HepG2 (cell line): ENCODE measurements around the gene RNF5. TPM values are rescaled to one million over a fixed set of nuclear protein-coding genes. Genes with fewer than 3 reads are reported as not detected.

Experiments
- ATAC-seq: fragments of 200-7000 bp; cut with Tn5 transposase; 3 replicates; pipeline ENCODE4 v1.9.1; 2020; ENCODE audit warnings: mild to moderate bottlenecking, moderate library complexity
- BruUV-seq: library from RNA; stranded (reverse); fragments of 400-500 nt; replicated peaks from 2 replicates; lab custom pipeline; 2021; lab: Mats Ljungman, UMichigan
- CTCF ChIA-PET: fragments of 300-600 bp; formaldehyde crosslinking; extraction: SDS; loops from one replicate; lab custom pipeline; 2021; ENCODE audit warnings: low total read pairs, inconsistent platforms, low intra/inter-chr PET ratio; lab: Yijun Ruan, JAX
- POLR2A ChIA-PET: fragments of 350-600 bp; sonication (Branson Sonifier 250); formaldehyde crosslinking; loops from one replicate; lab custom pipeline; 2020; ENCODE audit warnings: antibody characterized with exemption, inconsistent platforms; lab: Yijun Ruan, JAX
- DNase-seq: peaks from one replicate; pipeline ENCODE4 v3.0.0-alpha.2; 2015; ENCODE audit warnings: low spot score
- FAIRE-seq: peaks from 3 replicates; lab custom pipeline; 2011; peaks lifted over from hg19 to GRCh38; lab: Jason Lieb, UNC
- H2AFZ ChIP-seq: one replicate; pipeline ENCODE4 v1.6.1; 2011; ENCODE audit warnings: low read length, inconsistent platforms
- H3K27ac ChIP-seq: fragments of 300-600 bp; 3 replicates; pipeline ENCODE4 v1.8.0; 2011; ENCODE audit warnings: mixed run types, mild to moderate bottlenecking, mixed read lengths, low read length, inconsistent platforms; ENCODE audit not compliant: insufficient read depth; ENCODE audit errors: extremely low read length
- H3K27me3 ChIP-seq, 2 experiments: fragments of 200-600 bp in 1 of 2; 2 replicates in 1 of 2; 3 replicates in 1 of 2; pipeline versions ENCODE4 v1.6.0 to v1.8.0; 2011; ENCODE audit warnings: low read length in 2 of 2, mild to moderate bottlenecking in 2 of 2, moderate library complexity in 2 of 2, inconsistent platforms in 1 of 2; ENCODE audit not compliant: insufficient read depth in 2 of 2, control insufficient read depth in 1 of 2
- H3K36me3 ChIP-seq, 2 experiments: fragments of 200-600 bp in 1 of 2; replicated peaks in 1 of 2; 2 replicates in 1 of 2; 3 replicates in 1 of 2; pipeline versions ENCODE4 v1.5.1 to v1.8.0; 2011; ENCODE audit warnings: low read length in 2 of 2, inconsistent platforms in 1 of 2; ENCODE audit not compliant: insufficient read depth in 2 of 2, control insufficient read depth in 1 of 2
- H3K4me1 ChIP-seq: 2 replicates; pipeline ENCODE4 v1.5.1; 2012; ENCODE audit warnings: low read length, inconsistent platforms; ENCODE audit not compliant: insufficient read depth
- H3K4me2 ChIP-seq: 2 replicates; pipeline ENCODE4 v1.6.0; 2011; ENCODE audit warnings: low read depth, low read length, inconsistent platforms
- H3K4me3 ChIP-seq, 3 experiments: fragments of 200-600 bp in 1 of 3; sonication (generic), shearing (Covaris generic) in 1 of 3; replicated peaks in 1 of 3; 2 replicates each; pipeline ENCODE4 v1.5.1; 2011 to 2016; ENCODE audit warnings: low read length in 3 of 3, inconsistent platforms in 2 of 3, low read depth in 2 of 3, mild to moderate bottlenecking in 2 of 3, control low read depth in 1 of 3, mixed read lengths in 1 of 3; ENCODE audit not compliant: insufficient read depth in 1 of 3
- H3K79me2 ChIP-seq: one replicate; pipeline ENCODE4 v1.6.1; 2011; ENCODE audit warnings: low read length, inconsistent platforms; ENCODE audit not compliant: insufficient read depth
- H3K9ac ChIP-seq: 2 replicates; pipeline ENCODE4 v1.6.0; 2011; ENCODE audit warnings: mild to moderate bottlenecking, low read depth, low read length, inconsistent platforms; ENCODE audit not compliant: insufficient read depth
- H3K9me3 ChIP-seq: 2 replicates; pipeline ENCODE4 v1.5.1; 2012; ENCODE audit warnings: mild to moderate bottlenecking, low read length
- H4K20me1 ChIP-seq: 2 replicates; pipeline ENCODE4 v1.6.0; 2011; ENCODE audit warnings: inconsistent platforms, mild to moderate bottlenecking, low read length, moderate library complexity; ENCODE audit not compliant: insufficient read depth
- DR1 ChIP-seq: sonication (generic); formaldehyde crosslinking; IDR thresholded peaks from 2 replicates; pipeline ENCODE4 v1.8.0; 2021; ENCODE audit warnings: mild to moderate bottlenecking, missing genetic modification reagents, inconsistent platforms
- KLF13 ChIP-seq: sonication (generic); formaldehyde crosslinking; IDR thresholded peaks from 2 replicates; pipeline ENCODE4 v1.4.0; 2020; ENCODE audit warnings: mild to moderate bottlenecking, missing genetic modification reagents
- NCOA5 ChIP-seq: sonication (generic); formaldehyde crosslinking; IDR thresholded peaks from 2 replicates; pipeline ENCODE4 v1.4.0; 2020; ENCODE audit warnings: missing genetic modification reagents
- PPARG ChIP-seq: conservative IDR thresholded peaks from 2 replicates; pipeline ENCODE4 v1.6.1; 2016; ENCODE audit warnings: missing biosample characterization, missing genetic modification reagents
- TMF1 ChIP-seq: sonication (generic); formaldehyde crosslinking; IDR thresholded peaks from 2 replicates; pipeline ENCODE4 v1.8.1; 2022; ENCODE audit warnings: low read depth, missing genetic modification reagents
- ZNF142 ChIP-seq: sonication (generic); formaldehyde crosslinking; IDR thresholded peaks from 2 replicates; pipeline ENCODE4 v1.4.0; 2020; ENCODE audit warnings: missing genetic modification reagents
- ZNF512B ChIP-seq: sonication (generic); formaldehyde crosslinking; IDR thresholded peaks from 2 replicates; pipeline ENCODE4 v1.5.1; 2020; ENCODE audit warnings: missing genetic modification reagents, mild to moderate bottlenecking, borderline replicate concordance
- WGBS: methylation state at CpG from one replicate; pipeline ENCODE4 v1.1.6; 2017; ENCODE audit warnings: low lambda C conversion rate; 5-methylcytosine and 5-hydroxymethylcytosine counted together
- in situ Hi-C: cut with HindIII; loops from 2 replicates; pipeline ENCODE4 v1.10.0; 2017; ENCODE audit warnings: low pct_unique_long_range_greater_than_20kb; ENCODE audit not compliant: extremely low pct_ligation_motif_present
- intact Hi-C: fragments of 100-400 bp; cut with micrococcal nuclease; formaldehyde crosslinking; loops from one replicate; pipeline ENCODE4 v1.10.0; 2022; ENCODE audit not compliant: unreplicated experiment
- polyA plus RNA-seq, 8 experiments: library from polyadenylated mRNA; depleted of rRNA in 3 of 8; stranded (reverse) in 7 of 8; unstranded in 1 of 8; fragments of >200 nt; fragmentation: Illumina TruSeq in 4 of 8; extraction: Trizol in 4 of 8; gene quantifications; 2 replicates each; pipeline versions ENCODE4 v1.2.1 to v1.2.3, GENCODE V29; 2011 to 2016; ENCODE audit warnings: low read depth in 4 of 8, missing spikeins in 1 of 8, mixed read lengths in 1 of 8; ENCODE audit not compliant: insufficient read depth in 1 of 8
- total RNA-seq, 5 experiments: library from RNA; depleted of rRNA; stranded (reverse); fragments of >200 nt; fragmentation: Illumina TruSeq; extraction: Trizol; gene quantifications; 2 replicates each; pipeline ENCODE4 v1.2.3, GENCODE V29; 2016; ENCODE audit warnings: low read depth in 1 of 5
- TF ChIP-seq, protein P1 (sequence below): sonication (generic); formaldehyde crosslinking; IDR thresholded peaks from 2 replicates; pipeline ENCODE4 v1.9.0; 2021; ENCODE audit warnings: mild to moderate bottlenecking, missing genetic modification reagents

RNF5 gene
- total and polyA plus RNA-seq, 2 of the 13 experiments (the other 11 are each of a cell fraction or from before 2014, with no cell fraction given): 98.0 to 131 TPM

GRCh38 chr6:32149092-32149755, 29.0 kb upstream of the RNF5 start:
- Histone ChIP-seq H4K20me1 (no peaks in the 10 kb centered on the region), H3K27me3 (peaks cover 0 to 5% of the 10 kb centered on the region in 2 experiments; a peak in 2 of 5 replicates), H3K4me3 (no peak overlapping the region), H3K79me2 (peaks cover under 1% of the 10 kb centered on the region), H3K9ac (no peak overlapping the region), H3K9me3 (no peaks in the 10 kb centered on the region), H3K4me1 (peaks cover 20% of the 10 kb centered on the region), H3K4me2 (no peak overlapping the region), H3K27ac (no peak overlapping the region), H2AFZ (no peak overlapping the region), H3K36me3 (no peaks in the 10 kb centered on the region)
- ChIA-PET CTCF (no interaction called here), POLR2A (no interaction called here)
- in situ Hi-C loops: no loop called here
- no peak for FAIRE-seq
- ATAC-seq: no peak
- intact Hi-C loops: no loop called here
- DNase-seq: no peak
- 83% methylated on average over 37 of the region's 47 CpGs for WGBS
- no TSS peak for BruUV-seq
- TF ChIP-seq NCOA5 (CRISPR knock-in tag) (no peak), KLF13 (CRISPR knock-in tag) (no peak), ZNF142 (no peak), DR1 (CRISPR knock-in tag) (no peak), PPARG (CRISPR knock-in tag) (no peak), TMF1 (CRISPR knock-in tag) (no peak), ZNF512B (CRISPR knock-in tag) (no peak)
- TF ChIP-seq, protein P1, sequence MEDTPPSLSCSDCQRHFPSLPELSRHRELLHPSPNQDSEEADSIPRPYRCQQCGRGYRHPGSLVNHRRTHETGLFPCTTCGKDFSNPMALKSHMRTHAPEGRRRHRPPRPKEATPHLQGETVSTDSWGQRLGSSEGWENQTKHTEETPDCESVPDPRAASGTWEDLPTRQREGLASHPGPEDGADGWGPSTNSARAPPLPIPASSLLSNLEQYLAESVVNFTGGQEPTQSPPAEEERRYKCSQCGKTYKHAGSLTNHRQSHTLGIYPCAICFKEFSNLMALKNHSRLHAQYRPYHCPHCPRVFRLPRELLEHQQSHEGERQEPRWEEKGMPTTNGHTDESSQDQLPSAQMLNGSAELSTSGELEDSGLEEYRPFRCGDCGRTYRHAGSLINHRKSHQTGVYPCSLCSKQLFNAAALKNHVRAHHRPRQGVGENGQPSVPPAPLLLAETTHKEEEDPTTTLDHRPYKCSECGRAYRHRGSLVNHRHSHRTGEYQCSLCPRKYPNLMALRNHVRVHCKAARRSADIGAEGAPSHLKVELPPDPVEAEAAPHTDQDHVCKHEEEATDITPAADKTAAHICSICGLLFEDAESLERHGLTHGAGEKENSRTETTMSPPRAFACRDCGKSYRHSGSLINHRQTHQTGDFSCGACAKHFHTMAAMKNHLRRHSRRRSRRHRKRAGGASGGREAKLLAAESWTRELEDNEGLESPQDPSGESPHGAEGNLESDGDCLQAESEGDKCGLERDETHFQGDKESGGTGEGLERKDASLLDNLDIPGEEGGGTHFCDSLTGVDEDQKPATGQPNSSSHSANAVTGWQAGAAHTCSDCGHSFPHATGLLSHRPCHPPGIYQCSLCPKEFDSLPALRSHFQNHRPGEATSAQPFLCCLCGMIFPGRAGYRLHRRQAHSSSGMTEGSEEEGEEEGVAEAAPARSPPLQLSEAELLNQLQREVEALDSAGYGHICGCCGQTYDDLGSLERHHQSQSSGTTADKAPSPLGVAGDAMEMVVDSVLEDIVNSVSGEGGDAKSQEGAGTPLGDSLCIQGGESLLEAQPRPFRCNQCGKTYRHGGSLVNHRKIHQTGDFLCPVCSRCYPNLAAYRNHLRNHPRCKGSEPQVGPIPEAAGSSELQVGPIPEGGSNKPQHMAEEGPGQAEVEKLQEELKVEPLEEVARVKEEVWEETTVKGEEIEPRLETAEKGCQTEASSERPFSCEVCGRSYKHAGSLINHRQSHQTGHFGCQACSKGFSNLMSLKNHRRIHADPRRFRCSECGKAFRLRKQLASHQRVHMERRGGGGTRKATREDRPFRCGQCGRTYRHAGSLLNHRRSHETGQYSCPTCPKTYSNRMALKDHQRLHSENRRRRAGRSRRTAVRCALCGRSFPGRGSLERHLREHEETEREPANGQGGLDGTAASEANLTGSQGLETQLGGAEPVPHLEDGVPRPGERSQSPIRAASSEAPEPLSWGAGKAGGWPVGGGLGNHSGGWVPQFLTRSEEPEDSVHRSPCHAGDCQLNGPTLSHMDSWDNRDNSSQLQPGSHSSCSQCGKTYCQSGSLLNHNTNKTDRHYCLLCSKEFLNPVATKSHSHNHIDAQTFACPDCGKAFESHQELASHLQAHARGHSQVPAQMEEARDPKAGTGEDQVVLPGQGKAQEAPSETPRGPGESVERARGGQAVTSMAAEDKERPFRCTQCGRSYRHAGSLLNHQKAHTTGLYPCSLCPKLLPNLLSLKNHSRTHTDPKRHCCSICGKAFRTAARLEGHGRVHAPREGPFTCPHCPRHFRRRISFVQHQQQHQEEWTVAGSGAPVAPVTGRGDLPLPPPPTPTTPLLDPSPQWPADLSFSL (CRISPR knock-in tag): no peak
